Neural cell (in vitro differentiated cells): ENCODE measurements around the gene FRMPD4.

Experiments
- CTCF ChIP-seq: fragments of 450-650 bp; IDR thresholded peaks from 2 replicates; pipeline ENCODE4 v1.5.1; 2014; ENCODE audit warnings: antibody characterized with exemption, mild to moderate bottlenecking, moderate library complexity; ENCODE audit not compliant: poor library complexity, severe bottlenecking
- EZH2 ChIP-seq: fragments of 200-600, 300-800 bp; shearing (Covaris generic), sonication (generic); IDR thresholded peaks from 2 replicates; pipeline ENCODE4 v1.6.1; 2014; ENCODE audit warnings: antibody characterized with exemption, low read length, borderline replicate concordance, mild to moderate bottlenecking; ENCODE audit not compliant: insufficient read depth, poor library complexity, severe bottlenecking
- TAF1 ChIP-seq: IDR thresholded peaks from 2 replicates; pipeline ENCODE4 v1.6.1; 2012; ENCODE audit warnings: low read depth

GRCh38 chrX:12747433-12747832 is 609.2 kb downstream of the FRMPD4 start:
- no peak for TF ChIP-seq CTCF
- TF ChIP-seq EZH2 = no peak
- no peak for TF ChIP-seq TAF1
